Gastrocnemius medialis (tissue), 4 donors: ENCODE measurements around the gene PRSS56.

ENCODE experiments used
- POLR2A ChIP-seq, 2 donors: fragments of 450-650 bp; IDR thresholded peaks; one replicate each; pipeline ENCODE4 v1.6.1; 2017; ENCODE audit warnings: antibody characterized with exemption in 2 of 2, mild to moderate bottlenecking in 2 of 2, moderate library complexity in 2 of 2
- TF ChIP-seq, protein P1 (sequence below), 5 experiments: fragments of 450-650 bp in 3 of 5; fragments of 200-600 bp in 2 of 5; sonication (generic) in 2 of 5; IDR thresholded peaks in 4 of 5; conservative IDR thresholded peaks in 1 of 5; 1 replicate in 4 of 5; 2 replicates in 1 of 5; pipeline ENCODE4 v1.5.1; 2016 to 2019; ENCODE audit warnings: antibody characterized with exemption in 5 of 5, mild to moderate bottlenecking in 3 of 5, moderate library complexity in 3 of 5

DNA sequence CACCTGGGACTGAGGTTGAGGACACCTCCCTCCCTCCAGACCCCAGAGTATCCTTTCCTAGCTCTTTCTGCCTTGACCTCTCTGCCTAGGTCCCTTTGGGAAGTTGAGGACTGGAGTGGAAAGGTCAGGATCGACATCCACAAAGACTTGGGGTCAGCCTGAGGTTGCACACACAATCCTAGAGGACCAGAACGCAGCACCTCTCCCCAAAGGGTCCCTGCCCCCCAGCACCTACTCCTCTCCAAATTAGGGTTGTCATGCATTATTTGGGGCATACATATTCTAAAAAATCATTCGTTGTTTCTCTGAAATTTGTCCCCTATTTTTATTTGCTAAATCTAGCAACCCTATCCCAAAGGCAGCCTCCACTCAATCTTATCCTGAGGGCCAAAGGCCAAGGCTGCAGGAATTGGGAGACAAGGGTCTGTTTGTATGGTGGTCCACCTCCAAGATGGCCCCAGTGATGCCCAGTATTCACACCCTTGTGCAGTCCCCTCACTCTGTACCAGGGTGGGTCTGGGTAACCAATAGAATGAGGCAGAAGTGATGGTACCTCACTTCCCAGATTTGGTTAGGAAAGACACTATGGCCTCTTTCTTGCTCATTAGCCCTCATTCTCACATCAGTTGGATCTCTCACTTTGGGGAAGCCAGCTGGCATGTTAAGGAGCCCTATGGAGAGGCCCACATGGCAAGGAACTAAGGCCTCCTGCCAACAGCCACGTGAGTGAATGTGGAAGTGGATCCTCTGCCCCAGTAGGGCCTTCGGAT, 15.8 kb downstream of the PRSS56 start:
- TF ChIP-seq, protein P1, sequence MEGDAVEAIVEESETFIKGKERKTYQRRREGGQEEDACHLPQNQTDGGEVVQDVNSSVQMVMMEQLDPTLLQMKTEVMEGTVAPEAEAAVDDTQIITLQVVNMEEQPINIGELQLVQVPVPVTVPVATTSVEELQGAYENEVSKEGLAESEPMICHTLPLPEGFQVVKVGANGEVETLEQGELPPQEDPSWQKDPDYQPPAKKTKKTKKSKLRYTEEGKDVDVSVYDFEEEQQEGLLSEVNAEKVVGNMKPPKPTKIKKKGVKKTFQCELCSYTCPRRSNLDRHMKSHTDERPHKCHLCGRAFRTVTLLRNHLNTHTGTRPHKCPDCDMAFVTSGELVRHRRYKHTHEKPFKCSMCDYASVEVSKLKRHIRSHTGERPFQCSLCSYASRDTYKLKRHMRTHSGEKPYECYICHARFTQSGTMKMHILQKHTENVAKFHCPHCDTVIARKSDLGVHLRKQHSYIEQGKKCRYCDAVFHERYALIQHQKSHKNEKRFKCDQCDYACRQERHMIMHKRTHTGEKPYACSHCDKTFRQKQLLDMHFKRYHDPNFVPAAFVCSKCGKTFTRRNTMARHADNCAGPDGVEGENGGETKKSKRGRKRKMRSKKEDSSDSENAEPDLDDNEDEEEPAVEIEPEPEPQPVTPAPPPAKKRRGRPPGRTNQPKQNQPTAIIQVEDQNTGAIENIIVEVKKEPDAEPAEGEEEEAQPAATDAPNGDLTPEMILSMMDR (IDR thresholded peaks at IDR 0.05 in 4 of 5, conservative IDR thresholded peaks at IDR 0.05 in 1 of 5): no peak
- TF ChIP-seq POLR2A (IDR thresholded peaks at IDR 0.05): no peak
